SK-N-SH treated with all-trans-retinoic acid at 6 μM for 48 hours (cell line): ENCODE data around the gene MTUS2.

Experiments used
- ARNTL ChIP-seq: fragments of 450-650 bp; formaldehyde crosslinking; IDR thresholded peaks from 2 replicates; pipeline ENCODE4 v1.5.0; 2020; ENCODE audit warnings: low read depth, mild to moderate bottlenecking, moderate library complexity, borderline replicate concordance
- BACH2 ChIP-seq: fragments of 250-450 bp; sonication (Bioruptor Pico); IDR thresholded peaks from 2 replicates; pipeline ENCODE4 v1.9.0; 2021; ENCODE audit warnings: mild to moderate bottlenecking, borderline replicate concordance
- CSDC2 ChIP-seq: fragments of 250-450 bp; sonication (Bioruptor Pico); IDR thresholded peaks from 2 replicates; pipeline ENCODE4 v1.5.0; 2020; ENCODE audit warnings: mild to moderate bottlenecking, moderate library complexity
- ESRRG ChIP-seq: fragments of 250-450 bp; sonication (Bioruptor Pico); IDR thresholded peaks from 2 replicates; pipeline ENCODE4 v1.6.1; 2021; ENCODE audit warnings: mild to moderate bottlenecking
- OSR1 ChIP-seq: fragments of 250-450 bp; sonication (Bioruptor Pico); IDR thresholded peaks from 2 replicates; pipeline ENCODE4 v1.8.0; 2022; ENCODE audit warnings: moderate library complexity, mild to moderate bottlenecking, inconsistent platforms
- PPARA ChIP-seq: fragments of 250-450 bp; sonication (Bioruptor Pico); IDR thresholded peaks from 2 replicates; pipeline ENCODE4 v1.5.0; 2020; ENCODE audit warnings: mild to moderate bottlenecking, borderline replicate concordance
- SNAI2 ChIP-seq: fragments of 250-450 bp; sonication (Bioruptor Pico); IDR thresholded peaks from 2 replicates; pipeline ENCODE4 v1.5.0; 2020; ENCODE audit warnings: mild to moderate bottlenecking, moderate library complexity
- ZFP30 ChIP-seq: fragments of 450-650 bp; formaldehyde crosslinking; IDR thresholded peaks from 2 replicates; pipeline ENCODE4 v1.5.0; 2022; ENCODE audit warnings: mild to moderate bottlenecking, moderate library complexity
- ZNF8 ChIP-seq: fragments of 450-650 bp; formaldehyde crosslinking; IDR thresholded peaks from 2 replicates; pipeline ENCODE4 v1.5.0; 2020; ENCODE audit warnings: mild to moderate bottlenecking, moderate library complexity
- TF ChIP-seq, protein P1 (sequence below): fragments of 250-450 bp; sonication (Bioruptor Pico); IDR thresholded peaks from 2 replicates; pipeline ENCODE4 v1.5.1; 2021; ENCODE audit warnings: mild to moderate bottlenecking, moderate library complexity
- TF ChIP-seq, protein P2 (sequence below): fragments of 250-450 bp; sonication (Bioruptor Pico); IDR thresholded peaks from 2 replicates; pipeline ENCODE4 v1.5.1; 2020; ENCODE audit warnings: low read depth, mild to moderate bottlenecking, moderate library complexity

DNA sequence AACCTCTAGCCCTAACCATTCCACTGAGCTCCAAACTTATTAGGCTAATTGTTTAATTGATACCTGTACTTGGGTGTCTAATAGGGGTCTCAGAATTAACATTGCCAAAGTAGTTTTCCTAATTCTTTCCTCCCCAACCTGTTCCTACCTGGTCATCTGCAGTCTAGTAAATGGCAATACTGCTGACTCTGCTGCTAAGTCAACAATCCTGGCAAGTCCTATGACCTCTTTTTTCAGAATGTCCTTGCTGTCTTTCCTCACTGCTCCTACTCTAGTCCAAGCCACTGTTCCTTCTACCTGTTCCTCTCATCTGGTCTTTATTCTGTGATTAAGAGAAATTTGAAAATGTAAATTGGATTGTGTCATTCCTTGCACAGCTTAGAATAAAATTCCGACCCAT is 143.9 kb downstream of the MTUS2 start:
- TF ChIP-seq CSDC2 (CRISPR knock-in tag) (no peak), SNAI2 (CRISPR knock-in tag) (no peak), ZNF8 (CRISPR knock-in tag) (no peak), ESRRG (CRISPR knock-in tag) (no peak), OSR1 (CRISPR knock-in tag) (no peak), BACH2 (no peak), PPARA (CRISPR knock-in tag) (no peak), ARNTL (CRISPR knock-in tag) (no peak), ZFP30 (CRISPR knock-in tag) (no peak)
- TF ChIP-seq, protein P1, sequence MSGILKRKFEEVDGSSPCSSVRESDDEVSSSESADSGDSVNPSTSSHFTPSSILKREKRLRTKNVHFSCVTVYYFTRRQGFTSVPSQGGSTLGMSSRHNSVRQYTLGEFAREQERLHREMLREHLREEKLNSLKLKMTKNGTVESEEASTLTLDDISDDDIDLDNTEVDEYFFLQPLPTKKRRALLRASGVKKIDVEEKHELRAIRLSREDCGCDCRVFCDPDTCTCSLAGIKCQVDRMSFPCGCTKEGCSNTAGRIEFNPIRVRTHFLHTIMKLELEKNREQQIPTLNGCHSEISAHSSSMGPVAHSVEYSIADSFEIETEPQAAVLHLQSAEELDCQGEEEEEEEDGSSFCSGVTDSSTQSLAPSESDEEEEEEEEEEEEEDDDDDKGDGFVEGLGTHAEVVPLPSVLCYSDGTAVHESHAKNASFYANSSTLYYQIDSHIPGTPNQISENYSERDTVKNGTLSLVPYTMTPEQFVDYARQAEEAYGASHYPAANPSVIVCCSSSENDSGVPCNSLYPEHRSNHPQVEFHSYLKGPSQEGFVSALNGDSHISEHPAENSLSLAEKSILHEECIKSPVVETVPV (CRISPR knock-in tag), result no peak
- TF ChIP-seq, protein P2, sequence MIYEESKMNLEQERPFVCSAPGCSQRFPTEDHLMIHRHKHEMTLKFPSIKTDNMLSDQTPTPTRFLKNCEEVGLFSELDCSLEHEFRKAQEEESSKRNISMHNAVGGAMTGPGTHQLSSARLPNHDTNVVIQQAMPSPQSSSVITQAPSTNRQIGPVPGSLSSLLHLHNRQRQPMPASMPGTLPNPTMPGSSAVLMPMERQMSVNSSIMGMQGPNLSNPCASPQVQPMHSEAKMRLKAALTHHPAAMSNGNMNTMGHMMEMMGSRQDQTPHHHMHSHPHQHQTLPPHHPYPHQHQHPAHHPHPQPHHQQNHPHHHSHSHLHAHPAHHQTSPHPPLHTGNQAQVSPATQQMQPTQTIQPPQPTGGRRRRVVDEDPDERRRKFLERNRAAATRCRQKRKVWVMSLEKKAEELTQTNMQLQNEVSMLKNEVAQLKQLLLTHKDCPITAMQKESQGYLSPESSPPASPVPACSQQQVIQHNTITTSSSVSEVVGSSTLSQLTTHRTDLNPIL (CRISPR knock-in tag), result no peak
